Keratinocyte (primary cell): ENCODE measurements around the gene CUX1. TPM values are rescaled to one million over a fixed set of nuclear protein-coding genes. Genes with fewer than 3 reads are reported as not detected.

ENCODE experiments used
- DNase-seq: peaks from one replicate; pipeline ENCODE4 v3.0.0-alpha.2; 2011; ENCODE audit warnings: low read depth, missing footprints, low spot score
- FAIRE-seq: peaks from 2 replicates; lab custom pipeline; 2011; peaks lifted over from hg19 to GRCh38; lab: Jason Lieb, UNC
- H2AFZ ChIP-seq: 2 replicates; pipeline ENCODE4 v1.6.0; 2012; ENCODE audit warnings: low read length, control low read depth, inconsistent platforms; ENCODE audit not compliant: control insufficient read depth
- H3K27ac ChIP-seq: 2 replicates; pipeline ENCODE4 v1.5.1; 2011; ENCODE audit warnings: low read length; ENCODE audit not compliant: control insufficient read depth, insufficient read depth
- H3K27me3 ChIP-seq: 3 replicates; pipeline ENCODE4 v1.6.0; 2011; ENCODE audit warnings: low read length; ENCODE audit not compliant: control insufficient read depth, insufficient read depth; ENCODE audit errors: extremely low read depth
- H3K36me3 ChIP-seq, 2 experiments: 2 replicates in 1 of 2; 3 replicates in 1 of 2; pipeline ENCODE4 v1.5.1; 2011; ENCODE audit warnings: low read length in 2 of 2, mild to moderate bottlenecking in 1 of 2; ENCODE audit not compliant: control insufficient read depth in 2 of 2, insufficient read depth in 2 of 2; ENCODE audit errors: extremely low read depth in 1 of 2
- H3K4me1 ChIP-seq: 3 replicates; pipeline ENCODE4 v1.5.1; 2011; ENCODE audit warnings: low read length; ENCODE audit not compliant: control insufficient read depth, insufficient read depth; ENCODE audit errors: extremely low read depth
- H3K4me2 ChIP-seq: 3 replicates; pipeline ENCODE4 v1.6.0; 2011; ENCODE audit warnings: low read depth, low read length; ENCODE audit not compliant: control insufficient read depth, insufficient read depth; ENCODE audit errors: extremely low read depth
- H3K4me3 ChIP-seq, 3 experiments: fragments of 200-600 bp in 1 of 3; sonication (generic) in 1 of 3; 2 replicates in 2 of 3; 3 replicates in 1 of 3; pipeline ENCODE4 v1.5.1; 2011 to 2016; ENCODE audit warnings: low read length in 3 of 3, mild to moderate bottlenecking in 3 of 3, control low read depth in 2 of 3, inconsistent platforms in 1 of 3, low read depth in 1 of 3, mixed read lengths in 1 of 3, mixed run types in 1 of 3, moderate library complexity in 1 of 3; ENCODE audit not compliant: control insufficient read depth in 2 of 3, insufficient read depth in 2 of 3; ENCODE audit errors: extremely low read depth in 1 of 3
- H3K79me2 ChIP-seq: 2 replicates; pipeline ENCODE4 v1.6.0; 2012; ENCODE audit warnings: low read length; ENCODE audit not compliant: control insufficient read depth, insufficient read depth
- H3K9ac ChIP-seq: 3 replicates; pipeline ENCODE4 v1.6.0; 2011; ENCODE audit warnings: low read length; ENCODE audit not compliant: control insufficient read depth, insufficient read depth; ENCODE audit errors: extremely low read depth
- H3K9me1 ChIP-seq: 3 replicates; pipeline ENCODE4 v1.6.0; 2011; ENCODE audit warnings: low read length; ENCODE audit not compliant: control insufficient read depth, insufficient read depth; ENCODE audit errors: extremely low read depth
- H3K9me3 ChIP-seq: 2 replicates; pipeline ENCODE4 v1.5.1; 2012; ENCODE audit warnings: low read depth, low read length; ENCODE audit not compliant: control insufficient read depth
- H4K20me1 ChIP-seq: 3 replicates; pipeline ENCODE4 v1.6.0; 2011; ENCODE audit warnings: low read length; ENCODE audit not compliant: control insufficient read depth, insufficient read depth; ENCODE audit errors: extremely low read depth
- CTCF ChIP-seq, 3 experiments: IDR thresholded peaks in 1 of 3; conservative IDR thresholded peaks in 1 of 3; optimal IDR thresholded peaks in 1 of 3; 2 replicates in 2 of 3; 3 replicates in 1 of 3; pipeline versions ENCODE3 to v1.5.1; 2011; ENCODE audit warnings: low read length in 3 of 3, mild to moderate bottlenecking in 3 of 3, moderate library complexity in 2 of 3, control low read depth in 1 of 3, inconsistent platforms in 1 of 3; ENCODE audit not compliant: insufficient read depth in 2 of 3; ENCODE audit errors: extremely low read depth in 1 of 3
- EZH2 ChIP-seq: IDR thresholded peaks from one replicate; pipeline ENCODE4 v1.6.1; 2012; ENCODE audit warnings: inconsistent platforms, mild to moderate bottlenecking, low read length, moderate library complexity
- dilution Hi-C: fragments of 300-500 bp; cut with MboI; formaldehyde crosslinking; loops from one replicate; pipeline ENCODE4 v1.7.0; 2020; ENCODE audit warnings: low sequenced_read_pairs; ENCODE audit not compliant: extremely low pct_ligation_motif_present
- polyA plus RNA-seq, 5 experiments: library from polyadenylated mRNA; depleted of rRNA in 3 of 5; stranded (reverse) in 3 of 5; stranded (forward) in 1 of 5; unstranded in 1 of 5; fragments of >200 nt; gene quantifications; 1 replicate in 1 of 5; 2 replicates in 3 of 5; 3 replicates in 1 of 5; pipeline versions ENCODE4 v1.2.1 to v1.2.3, GENCODE V29; 2011 to 2012; ENCODE audit warnings: missing spikeins in 2 of 5, low read depth in 1 of 5, low replicate concordance in 1 of 5

Gene CUX1
- polyA plus RNA-seq, 1 donor (not counting 4 experiments of a cell fraction or from before 2014, with no cell fraction given), result 18.3 TPM

- Histone ChIP-seq H3K9me1 (no peaks in the 10 kb centered on the region), H3K9me3 (no peaks in the 10 kb centered on the region), H4K20me1 (no peaks in the 10 kb centered on the region), H3K27me3 (no peaks in the 10 kb centered on the region), H3K4me1 (peaks cover 3% of the 10 kb centered on the region), H3K4me3 (no peak overlapping the region), H3K79me2 (no peaks in the 10 kb centered on the region), H3K36me3 (peaks cover 0 to 2% of the 10 kb centered on the region in 2 experiments), H3K27ac (no peak overlapping the region), H3K4me2 (no peak overlapping the region), H3K9ac (no peak overlapping the region), H2AFZ (no peak overlapping the region)
- dilution Hi-C loops, result no loop called here
- no peak for TF ChIP-seq CTCF (optimal IDR thresholded peaks at IDR 0.05 in 1 of 3, IDR thresholded peaks at IDR 0.05 in 1 of 3, conservative IDR thresholded peaks at IDR 0.05 in 1 of 3; ENCODE audit: extremely low read depth in 1 of 3, insufficient read depth in 2 of 3, low read length in 3 of 3)
- no peak for TF ChIP-seq EZH2
- no peak for FAIRE-seq
- DNase-seq, result no peak
Observed at GRCh38 chr7:102221961-102222360, 404.5 kb downstream of the CUX1 start.

- TF ChIP-seq EZH2, result no peak
- TF ChIP-seq CTCF (optimal IDR thresholded peaks at IDR 0.05 in 1 of 3, IDR thresholded peaks at IDR 0.05 in 1 of 3, conservative IDR thresholded peaks at IDR 0.05 in 1 of 3; ENCODE audit: extremely low read depth in 1 of 3, insufficient read depth in 2 of 3, low read length in 3 of 3), result no peak
- dilution Hi-C loops, result no loop called here
- H3K36me3 ChIP-seq, result peaks cover 0 to 2% of the 10 kb centered on the region in 2 experiments
- no peaks in the 10 kb centered on the region for H3K9me3 ChIP-seq
- FAIRE-seq (no peak), DNase-seq (no peak)
- no peak overlapping the region for H2AFZ ChIP-seq
- no peak overlapping the region for H3K4me2 ChIP-seq
- no peaks in the 10 kb centered on the region for H3K79me2 ChIP-seq
- no peaks in the 10 kb centered on the region for H4K20me1 ChIP-seq
- no peak overlapping the region for H3K9ac ChIP-seq
- peaks cover 3% of the 10 kb centered on the region for H3K4me1 ChIP-seq
- no peaks in the 10 kb centered on the region for H3K9me1 ChIP-seq
- H3K27ac ChIP-seq, result no peak overlapping the region
- H3K27me3 ChIP-seq, result no peaks in the 10 kb centered on the region
- no peak overlapping the region for H3K4me3 ChIP-seq
Observed at GRCh38 chr7:102222445-102222844, 405.0 kb downstream of the CUX1 start.
